Stimulated activated naive B cell treated with anti-CD40 and anti-IgM and Interleukin-4, amounts not matched to agents 10 μg/mL and 1 μg/mL and 100 μg/mL, for 72 hours (primary cell): ENCODE data around the gene ATR.
A peak's percentile ranks its signal among the peaks of the same experiment; 100 is the strongest.
"Not testable (repeated sequence)": the region's sequence is repeated elsewhere in the genome, so short reads cannot be mapped to it uniquely, and the experiment has no call there.

Experiments
- ATAC-seq, 2 donors: fragments of 150-1000 bp; cut with Tn5 transposase; replicated peaks; 2 replicates each; pipeline ENCODE4 v1.10.0; 2021; ENCODE audit warnings: moderate library complexity in 1 of 2
- DNase-seq: peaks from one replicate; pipeline ENCODE4 v3.0.0; 2021
- H3K27ac Mint-ChIP-seq: one replicate; pipeline ENCODE4 v1.8.0; 2022; ENCODE audit warnings: mild to moderate bottlenecking, mixed read lengths
- H3K27me3 Mint-ChIP-seq, 2 donors: one replicate each; pipeline ENCODE4 v1.8.0; 2022; ENCODE audit warnings: mixed read lengths in 2 of 2
- H3K36me3 Mint-ChIP-seq, 2 donors: one replicate each; pipeline ENCODE4 v1.8.0; 2022; ENCODE audit warnings: mixed read lengths in 2 of 2, mild to moderate bottlenecking in 1 of 2
- H3K4me1 Mint-ChIP-seq, 2 donors: one replicate each; pipeline ENCODE4 v1.8.0; 2022; ENCODE audit warnings: mixed read lengths in 2 of 2, mild to moderate bottlenecking in 1 of 2
- H3K4me3 Mint-ChIP-seq, 2 donors: one replicate each; pipeline ENCODE4 v1.8.0; 2022; ENCODE audit warnings: mild to moderate bottlenecking in 2 of 2, mixed read lengths in 2 of 2, moderate library complexity in 1 of 2
- H3K9me3 Mint-ChIP-seq, 2 donors: one replicate each; pipeline ENCODE4 v1.8.0; 2022; ENCODE audit warnings: mixed read lengths in 2 of 2, mild to moderate bottlenecking in 1 of 2

Gene ATR

DNA sequence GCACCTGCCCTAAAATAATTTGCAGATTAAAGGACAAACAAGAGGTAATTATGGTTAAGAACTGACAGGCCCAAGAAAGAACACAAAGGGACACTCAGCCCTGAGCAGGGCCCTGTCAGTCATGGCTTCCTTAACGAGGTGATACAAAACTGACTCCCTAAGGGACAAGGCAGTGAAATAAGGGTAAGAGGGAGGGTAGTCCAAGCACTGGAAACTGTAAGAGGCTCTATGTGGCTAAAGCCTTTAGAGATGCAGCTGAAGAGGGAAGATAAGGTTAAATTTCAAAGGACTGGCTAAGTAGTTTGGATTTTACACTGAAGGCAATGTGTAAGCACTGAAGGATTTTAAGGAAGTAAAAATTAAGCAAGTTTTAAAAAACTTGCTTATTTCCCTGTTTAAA, 3.9 kb downstream of the ATR start:
- ATAC-seq (no peak), DNase-seq (no peak)
- Mint-ChIP-seq H3K9me3 (no peaks in the 10 kb centered on the region), H3K4me1 (peaks cover 24 to 51% of the 10 kb centered on the region in 2 donors), H3K27me3 (no peaks in the 10 kb centered on the region), H3K36me3 (peaks cover 11 to 24% of the 10 kb centered on the region in 2 donors), H3K4me3 (no peak overlapping the region), H3K27ac (peak overlapping the region; percentile 86)

DNA sequence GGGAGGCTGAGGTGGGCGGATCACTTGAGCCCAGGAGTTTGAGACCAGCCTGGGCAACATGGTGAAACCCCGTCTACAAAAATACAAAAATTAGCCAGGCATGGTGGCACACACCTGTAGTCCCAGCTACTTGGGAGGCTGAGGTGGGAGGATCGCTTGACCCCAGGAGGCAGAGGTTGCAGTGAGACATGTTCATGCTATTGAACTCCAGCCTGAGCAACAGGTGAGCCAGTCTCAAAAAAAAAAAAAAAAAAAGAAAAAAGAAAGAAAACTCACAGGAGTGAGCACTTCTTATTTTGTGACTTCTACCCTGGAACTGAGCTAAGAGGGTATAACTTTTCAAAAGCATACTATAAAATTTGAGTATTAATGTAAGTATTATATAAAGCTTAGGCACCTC, 4.3 kb downstream of the ATR start:
- H3K4me1 Mint-ChIP-seq = peaks cover 23 to 46% of the 10 kb centered on the region in 2 donors
- H3K9me3 Mint-ChIP-seq, H3K27me3 Mint-ChIP-seq, H3K4me3 Mint-ChIP-seq, DNase-seq, ATAC-seq: not testable (repeated sequence)
- H3K36me3 Mint-ChIP-seq = peaks cover 11 to 24% of the 10 kb centered on the region in 2 donors
- H3K27ac Mint-ChIP-seq = peak overlapping the region; percentile 86

DNA sequence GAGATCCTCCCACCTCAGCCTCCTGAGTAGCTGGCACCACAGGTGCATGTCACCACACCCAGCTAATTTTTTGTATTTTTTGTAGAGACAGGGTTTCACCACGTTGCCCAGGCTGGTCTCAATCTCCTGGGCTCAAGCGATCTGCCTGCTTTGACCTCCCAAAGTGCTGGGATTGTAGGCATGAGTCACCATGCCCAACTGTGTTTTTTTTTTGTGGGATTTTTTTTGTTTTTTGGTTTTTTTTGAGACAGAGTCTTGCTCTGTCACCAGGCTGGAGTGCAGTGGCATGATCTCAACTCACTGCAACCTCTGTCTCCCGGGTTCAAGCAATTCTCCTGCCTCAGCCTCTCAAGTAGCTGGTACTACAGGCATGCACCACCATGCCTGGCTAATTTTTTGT, 9.1 kb downstream of the ATR start:
- H3K36me3 Mint-ChIP-seq = peaks cover 11 to 28% of the 10 kb centered on the region in 2 donors
- not testable (repeated sequence) for H3K9me3 Mint-ChIP-seq, DNase-seq

DNA sequence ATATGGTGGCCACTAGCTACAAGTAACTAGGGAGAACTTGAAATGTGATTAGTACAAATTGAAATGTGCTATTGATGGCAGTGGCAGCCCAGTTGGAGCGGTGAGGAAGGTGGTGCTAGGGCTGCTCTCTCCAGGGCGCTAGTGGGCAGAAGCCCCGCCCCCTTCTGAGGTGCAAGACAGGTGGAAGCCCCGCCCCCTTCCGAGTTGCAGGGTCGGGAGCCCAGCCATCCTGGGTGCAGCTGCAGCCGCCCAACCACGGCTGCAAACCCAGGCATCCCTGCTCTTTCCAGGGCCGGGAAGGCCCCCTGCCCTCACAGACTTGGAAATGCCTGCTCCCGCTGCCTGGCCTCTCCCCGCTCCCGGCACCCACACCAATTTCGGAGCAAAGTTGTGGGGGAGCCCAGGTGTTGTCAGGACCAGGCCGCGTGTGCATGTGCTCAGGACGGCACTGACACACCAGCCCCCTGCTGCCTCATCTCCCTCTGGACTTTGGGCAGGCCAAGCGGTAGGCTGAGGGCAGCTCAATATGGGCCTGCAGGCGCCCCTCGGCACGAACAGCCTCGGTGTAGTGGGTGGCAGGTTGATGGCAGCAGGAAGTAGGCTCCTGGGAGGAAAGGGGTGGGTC, 10.0 kb downstream of the ATR start:
- H3K36me3 Mint-ChIP-seq = peaks cover 8 to 27% of the 10 kb centered on the region in 2 donors
- ATAC-seq = no peak

More for the DNA sequence above, 9.1 kb downstream of the ATR start:
- not testable (repeated sequence) for H3K4me3 Mint-ChIP-seq, H3K27me3 Mint-ChIP-seq, H3K27ac Mint-ChIP-seq, ATAC-seq
- H3K4me1 Mint-ChIP-seq = peaks cover 5 to 19% of the 10 kb centered on the region in 2 donors

DNA sequence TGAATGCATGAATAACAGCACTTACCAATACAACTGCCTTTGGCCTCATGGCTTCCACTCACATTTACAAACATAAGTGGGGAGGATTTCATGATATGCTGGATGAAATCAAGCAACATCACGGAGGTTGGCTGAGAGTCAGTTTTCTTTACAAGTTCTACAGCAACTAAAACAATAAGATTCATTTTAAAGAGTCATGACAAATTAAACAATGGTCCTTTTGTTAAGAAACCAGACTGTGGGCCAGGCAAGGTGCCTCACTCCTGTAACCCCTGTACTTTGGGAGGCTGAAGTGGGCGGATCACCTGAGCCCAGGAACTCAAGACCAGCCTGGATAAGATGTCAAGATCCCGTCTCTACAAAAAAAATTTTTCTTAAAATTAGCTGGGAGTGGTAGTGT, 12.4 kb downstream of the ATR start:
- Mint-ChIP-seq H3K9me3 (no peaks in the 10 kb centered on the region), H3K36me3 (peaks cover 15 to 37% of the 10 kb centered on the region in 2 donors), H3K4me3 (no peak overlapping the region), H3K4me1 (peaks cover 5 to 11% of the 10 kb centered on the region in 2 donors), H3K27me3 (no peaks in the 10 kb centered on the region), H3K27ac (no peak overlapping the region)
- ATAC-seq (no peak), DNase-seq (no peak)

More for the DNA sequence above, 10.0 kb downstream of the ATR start:
- no peak overlapping the region for H3K27ac Mint-ChIP-seq
- H3K4me3 Mint-ChIP-seq = no peak overlapping the region
- H3K9me3 Mint-ChIP-seq = no peaks in the 10 kb centered on the region
- H3K27me3 Mint-ChIP-seq = no peaks in the 10 kb centered on the region
- no peak for DNase-seq
- peaks cover 5 to 11% of the 10 kb centered on the region in 2 donors for H3K4me1 Mint-ChIP-seq

DNA sequence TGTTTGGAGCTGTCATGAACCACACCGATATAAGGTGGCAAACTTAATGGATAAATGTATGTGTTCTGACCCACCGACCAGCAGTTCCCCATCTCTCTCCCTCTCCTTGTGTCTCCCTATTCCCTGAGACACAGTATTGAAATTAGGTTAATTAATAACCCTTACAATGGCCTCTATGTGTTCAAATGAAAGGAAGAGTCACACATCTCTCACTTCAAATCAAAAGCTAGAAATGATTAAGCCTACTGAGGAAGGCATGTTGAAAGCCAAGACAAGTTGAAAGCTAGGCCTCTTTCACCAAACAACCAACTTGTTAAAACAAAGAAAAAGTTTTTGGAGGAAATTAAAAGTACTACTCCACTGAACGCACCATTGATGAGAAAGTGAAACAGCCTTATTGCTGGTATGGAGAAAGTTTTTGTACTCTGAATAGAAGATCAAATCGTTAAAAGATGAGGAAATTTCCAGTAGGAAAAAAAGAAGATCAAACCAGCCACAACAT, 15.0 kb downstream of the ATR start:
- ATAC-seq (no peak), DNase-seq (no peak)
- no peaks in the 10 kb centered on the region for H3K27me3 Mint-ChIP-seq
- no peaks in the 10 kb centered on the region for H3K9me3 Mint-ChIP-seq
- H3K36me3 Mint-ChIP-seq = peaks cover 14 to 29% of the 10 kb centered on the region in 2 donors
- no peak overlapping the region for H3K4me3 Mint-ChIP-seq
- no peak overlapping the region for H3K27ac Mint-ChIP-seq
- H3K4me1 Mint-ChIP-seq = peaks cover 2 to 4% of the 10 kb centered on the region in 2 donors

DNA sequence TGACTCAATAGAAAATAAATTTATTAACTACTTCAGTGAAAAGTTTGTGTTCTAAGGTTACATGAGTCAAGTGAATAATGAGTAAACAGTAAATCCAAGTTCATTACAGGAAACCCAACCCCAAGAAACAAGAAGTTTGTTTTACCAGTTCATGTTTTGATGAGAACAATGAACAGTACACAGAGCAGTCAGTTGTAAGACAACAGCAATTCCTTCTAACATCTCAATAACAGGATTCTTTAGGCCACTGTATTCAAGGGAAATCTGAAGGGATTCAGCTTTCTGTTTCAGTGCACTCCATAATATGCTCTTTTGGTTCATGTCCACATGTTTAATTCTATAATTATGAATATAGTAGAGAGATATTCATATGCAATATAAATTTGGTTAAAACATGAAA, 18.4 kb downstream of the ATR start:
- Mint-ChIP-seq H3K27ac (no peak overlapping the region), H3K36me3 (peaks cover 12 to 32% of the 10 kb centered on the region in 2 donors)
- no peak for ATAC-seq

DNA sequence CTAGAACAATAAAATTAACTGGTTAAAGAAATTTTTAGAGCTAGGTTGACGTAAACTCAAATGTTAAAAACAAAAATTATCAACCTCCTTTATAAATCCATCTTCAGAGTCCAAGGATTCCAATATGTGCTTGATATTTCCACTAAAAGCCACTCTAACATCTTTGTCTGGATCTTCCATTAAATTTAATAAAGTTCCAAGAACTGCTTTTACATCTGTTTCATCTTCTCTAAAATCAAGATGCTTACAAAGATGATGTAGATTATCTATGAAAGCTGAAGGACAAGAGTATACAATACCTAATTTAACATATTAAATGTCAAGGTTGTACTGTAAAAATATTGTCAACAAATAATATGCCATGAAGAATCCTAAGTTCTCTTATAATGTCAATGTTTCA, 24.8 kb downstream of the ATR start:
- Mint-ChIP-seq H3K36me3 (peaks cover 30 to 50% of the 10 kb centered on the region in 2 donors), H3K27me3 (no peaks in the 10 kb centered on the region), H3K4me3 (no peak overlapping the region), H3K27ac (no peak overlapping the region), H3K9me3 (no peaks in the 10 kb centered on the region), H3K4me1 (no peaks in the 10 kb centered on the region)
- no peak for ATAC-seq
- DNase-seq = no peak

More for the DNA sequence above, 18.4 kb downstream of the ATR start:
- no peaks in the 10 kb centered on the region for H3K9me3 Mint-ChIP-seq
- no peak overlapping the region for H3K4me3 Mint-ChIP-seq
- H3K27me3 Mint-ChIP-seq = no peaks in the 10 kb centered on the region
- no peak for DNase-seq
- no peaks in the 10 kb centered on the region for H3K4me1 Mint-ChIP-seq

DNA sequence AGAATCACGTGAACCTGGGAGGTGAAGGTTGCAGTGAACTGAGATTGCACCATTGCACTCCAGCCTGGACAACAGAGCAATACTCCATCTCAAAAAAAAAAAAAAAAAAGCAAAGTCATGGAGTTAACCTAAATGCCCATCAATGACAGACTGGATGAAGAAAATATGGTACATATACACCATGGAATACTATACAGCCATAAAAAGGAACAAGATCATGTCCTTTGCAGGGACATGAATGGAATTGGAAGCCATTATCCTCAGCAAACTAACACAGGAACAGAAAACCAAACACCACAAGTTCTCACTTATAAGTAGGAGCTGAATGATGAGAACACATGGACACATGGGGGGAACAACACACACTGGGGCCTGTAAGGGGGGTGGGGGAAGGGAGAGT, 26.0 kb downstream of the ATR start:
- not testable (repeated sequence) for H3K27ac Mint-ChIP-seq, H3K9me3 Mint-ChIP-seq, H3K4me3 Mint-ChIP-seq, ATAC-seq, H3K27me3 Mint-ChIP-seq, DNase-seq, H3K4me1 Mint-ChIP-seq
- peaks cover 30 to 52% of the 10 kb centered on the region in 2 donors for H3K36me3 Mint-ChIP-seq

DNA sequence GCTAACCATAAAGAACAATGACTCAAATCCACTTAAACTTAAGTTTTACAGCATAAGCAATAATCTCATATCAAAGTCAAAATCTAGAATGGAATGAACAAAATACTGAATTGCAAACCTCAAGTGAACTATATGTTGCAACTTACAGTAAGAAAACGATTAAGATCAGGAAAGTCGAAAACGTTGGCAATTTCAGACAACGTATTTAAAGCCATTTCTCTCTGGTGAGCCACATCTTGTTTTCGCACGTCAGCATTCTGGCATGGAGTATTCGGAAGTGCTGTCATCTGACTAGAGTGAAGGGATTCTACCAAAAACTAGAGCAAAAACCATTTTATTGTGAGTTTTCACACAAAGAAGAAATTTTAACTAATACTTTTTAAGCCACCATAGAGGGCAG, 28.5 kb downstream of the ATR start:
- ATAC-seq = no peak
- no peaks in the 10 kb centered on the region for H3K27me3 Mint-ChIP-seq
- H3K36me3 Mint-ChIP-seq = peaks cover 30 to 44% of the 10 kb centered on the region in 2 donors
- no peak overlapping the region for H3K4me3 Mint-ChIP-seq
- no peaks in the 10 kb centered on the region for H3K9me3 Mint-ChIP-seq
- DNase-seq = no peak
- no peak overlapping the region for H3K27ac Mint-ChIP-seq
- no peaks in the 10 kb centered on the region for H3K4me1 Mint-ChIP-seq

DNA sequence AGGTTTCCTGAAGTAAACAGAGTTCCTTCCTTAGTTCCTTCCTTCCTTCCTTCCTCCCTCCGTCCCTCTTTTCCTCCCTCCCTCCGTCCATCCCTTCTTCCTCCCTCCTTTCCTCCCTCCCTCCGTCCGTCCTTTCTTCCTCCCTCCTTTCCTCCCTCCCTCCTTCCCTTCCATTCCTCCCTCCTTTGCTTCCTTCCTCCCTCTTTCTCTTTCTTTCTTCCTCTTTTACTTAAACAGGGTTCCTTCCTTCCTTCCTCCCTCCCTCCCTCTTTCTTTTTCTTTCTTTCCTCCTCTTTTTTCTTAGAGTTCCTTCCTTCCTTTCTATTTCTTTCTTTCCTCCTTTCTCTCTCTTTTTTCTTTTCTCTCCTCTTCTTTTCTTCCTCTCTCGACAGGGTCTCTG, 35.2 kb downstream of the ATR start:
- ATAC-seq (no peak), DNase-seq (no peak)
- Mint-ChIP-seq H3K27me3 (no peaks in the 10 kb centered on the region), H3K4me3 (no peak overlapping the region), H3K9me3 (no peaks in the 10 kb centered on the region), H3K27ac (no peak overlapping the region), H3K36me3 (peaks cover 4 to 32% of the 10 kb centered on the region in 2 donors), H3K4me1 (no peaks in the 10 kb centered on the region)

DNA sequence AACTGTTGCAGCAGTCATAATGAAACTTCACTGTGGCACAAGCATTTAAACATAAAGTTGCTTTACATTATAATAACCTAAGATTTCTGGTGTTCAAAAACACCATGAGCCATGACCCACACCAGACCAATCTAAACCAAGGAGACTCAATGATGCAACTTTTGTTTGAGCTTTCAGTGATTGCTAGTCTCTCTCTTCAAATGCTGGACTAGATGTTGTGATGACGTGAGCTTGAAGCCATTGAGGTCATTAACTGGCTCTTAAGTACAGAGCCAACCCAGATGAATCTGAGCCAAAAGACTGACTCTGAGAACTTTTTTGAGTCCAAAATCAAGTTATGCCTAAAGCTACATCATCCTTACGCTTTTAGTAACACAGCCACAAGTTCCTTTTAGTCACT, 36.5 kb downstream of the ATR start:
- DNase-seq (no peak), ATAC-seq (no peak)
- Mint-ChIP-seq H3K27me3 (no peaks in the 10 kb centered on the region), H3K36me3 (peaks cover 4 to 28% of the 10 kb centered on the region in 2 donors), H3K4me1 (no peaks in the 10 kb centered on the region), H3K27ac (no peak overlapping the region), H3K4me3 (no peak overlapping the region), H3K9me3 (no peaks in the 10 kb centered on the region)

DNA sequence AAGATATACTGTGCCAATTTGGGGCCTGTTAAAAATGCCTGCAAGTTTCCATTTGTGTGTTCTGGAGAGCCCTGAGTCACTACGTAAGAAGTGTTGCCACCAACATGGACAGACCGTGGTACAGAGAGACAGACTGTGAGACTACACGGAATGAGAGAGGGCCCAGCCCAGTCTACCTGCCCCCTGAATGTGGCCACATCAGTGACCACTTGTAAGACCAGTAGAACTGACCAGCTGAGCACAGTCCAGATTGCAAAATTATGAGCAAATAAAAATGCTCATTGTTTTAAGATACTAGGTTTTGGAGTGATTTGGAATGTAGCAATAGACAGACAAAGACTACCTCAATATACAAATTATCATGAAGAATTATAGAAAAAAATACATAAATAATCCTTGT, 42.0 kb downstream of the ATR start:
- ATAC-seq = no peak
- Mint-ChIP-seq H3K27ac (no peak overlapping the region), H3K9me3 (peaks cover 0 to 6% of the 10 kb centered on the region in 2 donors), H3K4me1 (no peaks in the 10 kb centered on the region), H3K36me3 (peaks cover 28 to 53% of the 10 kb centered on the region in 2 donors), H3K4me3 (no peak overlapping the region), H3K27me3 (no peaks in the 10 kb centered on the region)
- DNase-seq = no peak

DNA sequence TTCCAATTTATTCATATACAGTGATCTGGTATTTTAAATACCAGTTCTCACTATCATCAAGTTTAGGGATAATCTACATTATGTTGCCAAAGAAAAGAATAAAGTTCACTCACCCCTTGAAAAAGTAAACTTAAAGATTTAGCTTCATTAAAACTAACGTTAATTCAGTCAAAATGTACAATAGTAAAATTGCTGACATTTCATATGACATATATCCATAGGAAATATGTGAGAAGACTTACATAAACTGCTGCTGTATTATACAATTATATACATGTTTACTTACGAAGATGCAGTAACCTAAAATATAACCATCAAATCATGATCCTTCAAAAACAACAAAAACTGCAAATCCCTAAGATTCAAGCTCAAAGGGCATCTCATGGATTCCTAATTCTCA, 44.0 kb downstream of the ATR start:
- Mint-ChIP-seq H3K36me3 (peaks cover 31 to 59% of the 10 kb centered on the region in 2 donors), H3K9me3 (peaks cover 0 to 6% of the 10 kb centered on the region in 2 donors), H3K4me3 (no peak overlapping the region), H3K4me1 (no peaks in the 10 kb centered on the region), H3K27ac (no peak overlapping the region), H3K27me3 (no peaks in the 10 kb centered on the region)
- ATAC-seq = no peak
- no peak for DNase-seq

DNA sequence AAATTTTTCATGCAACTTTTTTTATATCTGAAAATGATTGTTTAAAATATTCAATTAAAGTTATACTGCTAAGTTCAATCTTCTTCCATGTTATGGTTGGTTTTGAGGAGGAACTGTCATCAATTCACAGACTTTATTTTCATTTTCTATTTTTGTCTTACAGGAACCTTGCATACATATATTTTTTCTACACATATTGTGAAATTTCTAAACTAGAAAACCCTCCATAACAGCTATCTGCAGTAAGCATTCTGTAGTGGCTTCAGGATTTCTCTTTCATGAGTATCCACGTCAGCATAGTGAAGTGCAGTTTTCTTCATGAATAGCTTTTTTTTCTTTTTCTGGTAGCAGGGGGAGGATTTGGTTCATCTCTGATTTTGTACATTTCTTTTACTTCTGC, 48.2 kb downstream of the ATR start:
- no peak overlapping the region for H3K4me3 Mint-ChIP-seq
- DNase-seq (no peak), ATAC-seq (no peak)
- no peaks in the 10 kb centered on the region for H3K4me1 Mint-ChIP-seq
- peaks cover 0 to 6% of the 10 kb centered on the region in 2 donors for H3K9me3 Mint-ChIP-seq
- H3K36me3 Mint-ChIP-seq = peaks cover 39 to 58% of the 10 kb centered on the region in 2 donors
- no peak overlapping the region for H3K27ac Mint-ChIP-seq
- no peaks in the 10 kb centered on the region for H3K27me3 Mint-ChIP-seq
